A549 (cell line): ENCODE measurements around the gene KAT2B. TPM values are rescaled to one million over a fixed set of nuclear protein-coding genes. Genes with fewer than 3 reads are reported as not detected.

ENCODE experiments used
- ATAC-seq, 2 experiments: fragments of 200-7000 bp in 1 of 2; fragments of >200 bp in 1 of 2; cut with Nextera tagmentation in 1 of 2; cut with Tn5 transposase in 1 of 2; 3 replicates each; pipeline versions ENCODE4 v1.8.0 to v1.9.1; 2018 to 2020; ENCODE audit warnings: mild to moderate bottlenecking in 1 of 2, moderate library complexity in 1 of 2
- CTCF ChIA-PET: fragments of 300-600 bp; sonication (Branson Sonifier 250); formaldehyde crosslinking; extraction: SDS; loops from one replicate; lab custom pipeline; 2021; ENCODE audit warnings: antibody characterized with exemption, inconsistent platforms; lab: Yijun Ruan, JAX
- POLR2A ChIA-PET: fragments of 350-600 bp; formaldehyde crosslinking; extraction: SDS; loops from one replicate; lab custom pipeline; 2021; ENCODE audit warnings: antibody characterized with exemption, inconsistent platforms; lab: Yijun Ruan, JAX
- DNase-seq, 2 experiments: peaks; one replicate each; pipeline versions ENCODE4 v3.0.0 to v3.0.0-alpha.2; 2011 to 2016; ENCODE audit warnings: low read depth in 1 of 2, low spot score in 1 of 2
- FAIRE-seq: peaks from 2 replicates; lab custom pipeline; 2011; peaks lifted over from hg19 to GRCh38; lab: Jason Lieb, UNC
- H3K27ac ChIP-seq, 2 experiments: fragments of >200 bp; sonication (Bioruptor Twin); formaldehyde crosslinking; 3 replicates each; pipeline ENCODE4 v1.5.1; 2016 to 2017
- H3K4me1 ChIP-seq: fragments of >200 bp; sonication (Bioruptor Twin); formaldehyde crosslinking; 3 replicates; pipeline ENCODE4 v1.6.1; 2016
- H3K4me2 ChIP-seq: fragments of >200 bp; sonication (Bioruptor Twin); formaldehyde crosslinking; 3 replicates; pipeline ENCODE4 v1.6.1; 2016
- H3K4me3 ChIP-seq: fragments of >200 bp; sonication (Bioruptor Twin); formaldehyde crosslinking; 3 replicates; pipeline ENCODE4 v1.5.1; 2016
- H3K9me3 ChIP-seq: fragments of >200 bp; sonication (Bioruptor Twin); formaldehyde crosslinking; 3 replicates; pipeline ENCODE4 v1.6.1; 2016
- BCL3 ChIP-seq: fragments of >200 bp; sonication (Bioruptor Twin); formaldehyde crosslinking; IDR thresholded peaks from 3 replicates; pipeline ENCODE4 v1.6.1; 2016
- CBX2 ChIP-seq: fragments of 200-600 bp; sonication (generic); IDR thresholded peaks from 2 replicates; pipeline ENCODE4 v1.6.1; 2016; ENCODE audit warnings: low read depth, mild to moderate bottlenecking, borderline replicate concordance
- CEBPB ChIP-seq, 2 experiments: fragments of >200 bp in 1 of 2; sonication (Bioruptor Twin) in 1 of 2; formaldehyde crosslinking in 1 of 2; IDR thresholded peaks; 2 replicates each; pipeline ENCODE4 v1.6.1; 2012 to 2016
- CHD2 ChIP-seq: fragments of 150-350 bp; IDR thresholded peaks from 2 replicates; pipeline ENCODE4 v1.6.1; 2014; ENCODE audit warnings: low read length; ENCODE audit not compliant: partially characterized antibody
- EHMT2 ChIP-seq: fragments of 200-600 bp; sonication (generic); IDR thresholded peaks from 2 replicates; pipeline ENCODE4 v1.6.1; 2016; ENCODE audit warnings: antibody characterized with exemption, low read depth, mild to moderate bottlenecking, moderate library complexity
- EP300 ChIP-seq, 2 experiments: fragments of >200 bp; sonication (Bioruptor Twin); formaldehyde crosslinking; IDR thresholded peaks; 2 replicates in 1 of 2; 3 replicates in 1 of 2; pipeline ENCODE4 v1.6.1; 2016 to 2017
- ESRRA ChIP-seq: fragments of 150-350 bp; IDR thresholded peaks from 2 replicates; pipeline ENCODE4 v1.6.1; 2014; ENCODE audit warnings: mild to moderate bottlenecking, low read length, borderline replicate concordance
- FOSB ChIP-seq: fragments of 250-450 bp; sonication (Bioruptor Pico); IDR thresholded peaks from 2 replicates; pipeline ENCODE4 v1.5.0; 2020; ENCODE audit warnings: mild to moderate bottlenecking, moderate library complexity
- FOSL2 ChIP-seq, 2 experiments: fragments of 450-650 bp in 1 of 2; fragments of >200 bp in 1 of 2; sonication (Bioruptor Twin) in 1 of 2; formaldehyde crosslinking; IDR thresholded peaks; 2 replicates each; pipeline versions ENCODE4 v1.5.0 to v1.6.1; 2016 to 2020; ENCODE audit warnings: mild to moderate bottlenecking in 1 of 2, moderate library complexity in 1 of 2
- GATA3 ChIP-seq: IDR thresholded peaks from 2 replicates; pipeline ENCODE4 v1.6.1; 2012; ENCODE audit warnings: borderline replicate concordance
- HES2 ChIP-seq: fragments of >200 bp; sonication (Bioruptor Twin); formaldehyde crosslinking; IDR thresholded peaks from 2 replicates; pipeline ENCODE4 v1.6.1; 2016
- HOXB5 ChIP-seq: fragments of 250-450 bp; sonication (Bioruptor Pico); IDR thresholded peaks from 2 replicates; pipeline ENCODE4 v1.5.0; 2020; ENCODE audit warnings: mild to moderate bottlenecking, moderate library complexity
- JUN ChIP-seq, 2 experiments: fragments of >200 bp; sonication (Bioruptor Twin); formaldehyde crosslinking; IDR thresholded peaks; 2 replicates in 1 of 2; 3 replicates in 1 of 2; pipeline ENCODE4 v1.6.1; 2016 to 2017
- JUNB ChIP-seq: fragments of >200 bp; sonication (Bioruptor Twin); formaldehyde crosslinking; IDR thresholded peaks from 2 replicates; pipeline ENCODE4 v1.6.1; 2016
- KDM1A ChIP-seq: fragments of 200-600 bp; sonication (generic); IDR thresholded peaks from 2 replicates; pipeline ENCODE4 v1.6.1; 2016; ENCODE audit warnings: low read depth, mild to moderate bottlenecking
- MAFK ChIP-seq: fragments of 450-650 bp; IDR thresholded peaks from 2 replicates; pipeline ENCODE4 v1.6.1; 2014; ENCODE audit not compliant: partially characterized antibody
- MAX ChIP-seq: IDR thresholded peaks from 2 replicates; pipeline ENCODE4 v1.6.1; 2012
- MAZ ChIP-seq: fragments of 150-350 bp; IDR thresholded peaks from 2 replicates; pipeline ENCODE4 v1.6.1; 2014; ENCODE audit warnings: antibody characterized with exemption, low read depth, low read length, borderline replicate concordance
- MYC ChIP-seq: IDR thresholded peaks from 2 replicates; pipeline ENCODE4 v1.6.1; 2012; ENCODE audit warnings: mild to moderate bottlenecking, inconsistent platforms, low read length, improper control_type of control experiment, borderline replicate concordance
- NFE2L2 ChIP-seq: fragments of 150-350 bp; conservative IDR thresholded peaks from 2 replicates; pipeline ENCODE4 v1.6.1; 2014; ENCODE audit warnings: low read length
- NPAS2 ChIP-seq: fragments of 250-450 bp; sonication (Bioruptor Pico); IDR thresholded peaks from 2 replicates; pipeline ENCODE4 v1.8.0; 2022; ENCODE audit warnings: mild to moderate bottlenecking, moderate library complexity, borderline replicate concordance
- PBX3 ChIP-seq: IDR thresholded peaks from 2 replicates; pipeline ENCODE4 v1.6.1; 2012
- RAD21 ChIP-seq, 2 experiments: fragments of >200 bp in 1 of 2; sonication (Bioruptor Twin) in 1 of 2; formaldehyde crosslinking in 1 of 2; IDR thresholded peaks in 1 of 2; conservative IDR thresholded peaks in 1 of 2; 2 replicates in 1 of 2; 3 replicates in 1 of 2; pipeline ENCODE4 v1.6.1; 2012 to 2018; ENCODE audit warnings: inconsistent platforms in 1 of 2
- RARB ChIP-seq: fragments of 250-450 bp; sonication (Bioruptor Pico); IDR thresholded peaks from 2 replicates; pipeline ENCODE4 v1.8.0; 2021; ENCODE audit warnings: mild to moderate bottlenecking, moderate library complexity
- SMC3 ChIP-seq: fragments of >200 bp; sonication (Bioruptor Twin); formaldehyde crosslinking; IDR thresholded peaks from 3 replicates; pipeline ENCODE4 v1.6.1; 2018; ENCODE audit warnings: inconsistent platforms
- TP53 ChIP-seq: fragments of 250-450 bp; sonication (Bioruptor Pico); IDR thresholded peaks from 2 replicates; pipeline ENCODE4 v1.5.0; 2021; ENCODE audit warnings: mild to moderate bottlenecking, moderate library complexity
- ZNF302 ChIP-seq: fragments of 250-450 bp; sonication (Bioruptor Pico); IDR thresholded peaks from 2 replicates; pipeline ENCODE4 v1.9.0; 2021; ENCODE audit warnings: inconsistent platforms, mild to moderate bottlenecking, moderate library complexity
- WGBS: methylation state at CpG from one replicate; pipeline ENCODE4 v1.1.6; 2017; ENCODE audit errors: missing lambda C conversion rate; 5-methylcytosine and 5-hydroxymethylcytosine counted together
- polyA plus RNA-seq, 4 experiments: library from polyadenylated mRNA; depleted of rRNA in 3 of 4; stranded (reverse); fragments of >200 nt; fragmentation: RNase III in 1 of 4; extraction: RNeasy Plus Mini Kit Qiagen cat#74134 plus additional on column Dnase treatment in 1 of 4; gene quantifications; 2 replicates in 3 of 4; 3 replicates in 1 of 4; pipeline ENCODE4 v1.2.3, GENCODE V29; 2011 to 2017

Gene KAT2B
- polyA plus RNA-seq, 2 of the 4 experiments (the other 2 are of a cell fraction): 7.2 to 11.9 TPM

- Histone ChIP-seq H3K9me3 (no peaks in the 10 kb centered on the region), H3K4me3 (no peak overlapping the region), H3K4me2 (peak overlapping the region; percentile 65), H3K27ac (peak overlapping the region; percentile 56 to 78), H3K4me1 (peaks cover 38% of the 10 kb centered on the region)
- peak; percentile 94 to 97 for ATAC-seq
- peak; percentile 76 for FAIRE-seq
- peak; percentile 92 to 94 for DNase-seq
- ChIA-PET POLR2A (interaction anchor here (0.6 kb wide), 2 partner anchors 12 to 57 kb away, joined by 3 read pairs; no protein-coding TSS in a partner anchor), CTCF (interaction anchor here (0.6 kb wide), 2 partner anchors 74 to 100 kb away, joined by 3 to 6 read pairs; no protein-coding TSS in a partner anchor)
- WGBS: 2% methylated on average over 4 of the region's 4 CpGs
- TF ChIP-seq EP300 (IDR thresholded peaks at IDR 0.05) (peak; percentile 56 to 85; a peak in 3 of 5 replicates), FOSL2 (IDR thresholded peaks at IDR 0.05) (peak; percentile 98), FOSL2 (CRISPR knock-in tag; IDR thresholded peaks at IDR 0.05) (peak; percentile 98), ESRRA (no peak), GATA3 (peak; percentile 90), JUNB (peak; percentile 98), EHMT2 (no peak), NFE2L2 (no peak), MAFK (peak; percentile 98), PBX3 (peak; percentile 80; the same call in 1 of the 2 replicates), RAD21 (conservative IDR thresholded peaks at IDR 0.05 in 1 of 2, IDR thresholded peaks at IDR 0.05 in 1 of 2) (peak; percentile 10 to 44; a peak in 4 of 5 replicates), MYC (no peak), SMC3 (0 out of 3 replicates have a peak, but pooled peaks have one; percentile 22), RARB (CRISPR knock-in tag) (no peak), HES2 (peak; percentile 88), MAX (peak; percentile 77), NPAS2 (CRISPR knock-in tag) (no peak), ZNF302 (CRISPR knock-in tag) (no peak), FOSB (no peak), KDM1A (no peak), BCL3 (peak; percentile 78; the same call in 1 of the 3 replicates), MAZ (no peak), HOXB5 (peak; percentile 99), CEBPB (IDR thresholded peaks at IDR 0.05) (peak; percentile 95 to 97), TP53 (CRISPR knock-in tag) (no peak), CHD2 (no peak), CBX2 (no peak), JUN (IDR thresholded peaks at IDR 0.05) (peak; percentile 91 to 96; a peak in 4 of 5 replicates)
These were observed 14.3 kb downstream of the KAT2B start for GRCh38 chr3:20054549-20054987.
